NCI-H524 treated with DMSO at 0.1 percent for 48 hours (cell line): ENCODE data around the gene OR6N2.

Experiments
- DNase-seq: peaks from one replicate; lab custom pipeline; 2025; lab: John Stamatoyannopoulos, UW

OR6N2 gene

DNA sequence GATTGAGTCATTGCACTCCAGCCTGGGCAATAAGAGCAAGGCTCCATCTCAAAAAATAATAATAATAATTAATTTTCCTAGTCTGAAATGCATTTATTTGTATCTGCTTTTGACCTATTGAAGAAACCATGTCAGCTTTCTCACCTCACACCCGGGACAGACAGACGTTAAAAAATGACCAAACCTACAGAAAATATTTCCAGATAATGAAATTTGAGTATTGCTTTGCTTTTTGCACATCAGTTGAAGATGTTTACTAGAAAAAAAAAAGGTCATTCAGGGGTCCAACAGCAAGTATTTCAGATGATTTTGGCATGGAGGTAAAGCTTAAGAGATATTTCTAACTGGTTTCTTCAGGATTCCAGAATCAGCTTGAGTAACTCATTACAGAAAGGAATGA lies 26.6 kb downstream of the OR6N2 start, which contains the start of gene OR6K6:
Gene OR6K6 (plus strand): TSS at position 301 of the 400 bp plus-strand sequence. CDS start 168 bp downstream, outside the sequence.
- no peak for DNase-seq

DNA sequence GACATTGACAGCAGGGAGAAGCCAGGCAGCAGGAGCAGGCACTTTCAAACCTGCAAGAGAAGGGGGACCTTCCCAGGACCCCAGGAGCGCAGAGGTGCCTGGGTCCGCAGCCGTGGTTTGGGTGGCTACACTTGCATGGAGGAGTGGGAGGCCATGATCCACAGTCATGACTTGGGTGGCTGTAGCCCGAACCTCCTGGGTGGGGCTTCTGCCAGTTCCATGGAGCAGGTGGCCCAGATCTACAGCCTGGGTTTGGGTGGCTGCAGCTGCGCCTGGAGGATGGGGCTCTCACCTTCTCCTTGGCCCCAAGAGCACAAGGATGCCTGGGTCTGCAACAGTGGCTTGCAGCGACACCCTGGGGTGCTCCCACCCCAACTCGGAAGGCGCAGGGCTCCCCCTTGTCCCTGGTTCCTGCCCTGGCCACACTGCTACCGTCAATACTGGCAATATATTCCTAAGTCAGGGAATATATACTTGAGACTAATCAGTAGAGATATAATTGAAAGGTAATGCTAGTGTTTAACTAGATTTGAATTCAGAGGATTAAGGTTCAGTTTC lies 28.8 kb downstream of the OR6N2 start:
- no peak for DNase-seq

DNA sequence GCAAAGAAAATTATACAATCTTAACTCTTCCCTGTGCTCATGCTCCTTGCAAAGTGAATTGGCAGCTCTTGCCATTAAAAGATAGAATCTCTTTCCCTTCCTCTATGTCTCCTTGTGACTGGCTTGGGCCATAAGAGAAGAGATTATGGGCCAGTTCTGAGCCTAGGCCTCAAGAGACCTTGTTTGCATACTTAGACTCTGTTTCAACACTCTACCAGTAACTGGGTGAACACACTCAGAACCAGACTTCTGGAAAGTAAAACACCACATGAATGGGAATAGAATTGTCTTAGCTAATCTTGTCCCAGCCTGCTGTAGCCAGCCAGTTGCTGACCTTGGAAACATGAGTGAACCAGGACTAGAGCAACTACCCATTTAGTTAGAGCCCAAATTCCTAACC lies 45.2 kb downstream of the OR6N2 start:
- no peak for DNase-seq

DNA sequence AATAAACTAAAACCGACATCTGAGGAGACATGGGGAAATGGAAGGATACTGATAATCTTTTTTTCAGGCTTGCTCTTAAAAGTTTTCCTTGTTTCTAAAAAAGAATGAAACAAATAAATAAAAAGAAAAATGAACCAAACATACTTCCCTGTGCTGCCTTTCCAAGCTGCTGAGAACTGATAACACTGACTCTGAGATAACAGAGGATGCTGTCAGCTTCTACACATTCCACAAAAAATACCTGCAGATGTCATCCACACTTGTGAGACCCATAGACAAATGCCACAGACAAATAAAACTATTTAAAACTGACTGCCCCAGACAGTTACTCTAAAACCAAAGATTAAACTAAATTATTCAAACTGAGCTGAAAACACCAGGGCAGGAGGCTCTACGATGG lies 48.5 kb downstream of the OR6N2 start:
- DNase-seq = no peak

DNA sequence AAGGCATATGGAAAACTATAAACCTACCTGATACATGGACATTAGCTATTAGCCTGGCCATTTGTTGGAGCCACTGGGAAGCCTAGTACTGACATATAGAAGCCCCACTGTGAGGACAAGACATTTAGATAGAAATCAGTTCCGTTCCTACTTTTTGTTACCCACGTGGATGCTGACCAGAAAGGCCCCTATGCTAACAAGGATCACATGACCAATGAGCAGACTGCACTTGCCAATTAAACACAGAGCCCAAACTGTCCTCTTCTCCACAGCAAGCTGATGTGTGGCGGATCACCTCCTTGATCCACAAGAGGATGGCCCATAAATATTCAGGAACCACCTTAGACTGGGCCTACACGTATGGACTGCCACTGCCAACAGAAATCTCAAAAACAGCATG lies 49.3 kb downstream of the OR6N2 start:
- DNase-seq = no peak

DNA sequence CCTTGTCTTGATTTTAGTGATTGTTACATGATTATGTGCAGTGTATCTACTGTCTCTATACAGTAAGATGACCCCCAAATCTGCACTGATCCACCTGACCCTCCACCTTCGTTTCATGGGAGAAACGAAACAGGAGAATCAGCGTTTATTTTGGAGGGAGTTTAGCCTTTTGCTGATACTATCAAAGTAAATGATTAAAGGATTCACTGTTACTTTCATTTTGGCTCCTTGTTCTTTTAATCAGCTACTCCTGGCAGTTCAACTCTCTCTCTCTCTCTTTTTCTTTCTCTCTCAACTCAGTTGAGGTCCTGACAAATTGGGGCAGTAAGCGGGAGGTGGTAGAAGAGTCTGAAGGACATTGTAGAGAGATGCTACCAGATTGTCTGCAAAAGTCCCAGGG lies 50.6 kb downstream of the OR6N2 start:
- no peak for DNase-seq

DNA sequence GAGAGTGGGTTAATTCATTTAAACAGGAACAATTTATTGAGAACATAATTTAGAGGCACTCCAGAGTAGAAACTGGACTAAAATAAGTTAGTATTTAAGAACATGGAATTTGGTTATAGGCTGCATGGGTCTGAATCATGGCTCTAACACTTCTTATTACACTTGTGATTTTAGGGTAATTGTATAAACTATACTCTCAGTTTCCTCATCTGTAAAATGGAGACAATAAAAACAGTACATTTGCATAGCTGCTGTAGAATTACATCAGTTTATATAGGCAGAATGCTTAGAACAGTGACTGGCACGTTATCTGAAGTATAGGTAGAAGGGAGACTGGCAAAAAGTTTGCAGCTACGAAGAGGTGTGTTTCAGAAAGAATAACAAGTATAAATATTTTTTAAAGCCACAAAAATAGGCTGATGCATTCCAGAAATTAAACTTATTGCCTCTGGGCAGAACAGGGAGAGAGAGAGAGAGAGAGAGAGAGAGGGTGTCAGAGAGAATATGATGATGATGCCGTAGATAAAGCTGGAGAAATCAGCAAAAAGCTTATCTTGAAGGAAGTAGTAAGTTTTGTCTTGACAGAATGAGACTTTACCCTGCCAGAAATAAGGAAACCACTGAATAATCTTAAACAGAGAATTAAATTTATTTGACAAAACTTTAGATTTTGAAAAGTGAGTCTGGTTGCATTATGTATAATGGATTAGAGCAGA lies 52.3 kb downstream of the OR6N2 start:
- no peak for DNase-seq

DNA sequence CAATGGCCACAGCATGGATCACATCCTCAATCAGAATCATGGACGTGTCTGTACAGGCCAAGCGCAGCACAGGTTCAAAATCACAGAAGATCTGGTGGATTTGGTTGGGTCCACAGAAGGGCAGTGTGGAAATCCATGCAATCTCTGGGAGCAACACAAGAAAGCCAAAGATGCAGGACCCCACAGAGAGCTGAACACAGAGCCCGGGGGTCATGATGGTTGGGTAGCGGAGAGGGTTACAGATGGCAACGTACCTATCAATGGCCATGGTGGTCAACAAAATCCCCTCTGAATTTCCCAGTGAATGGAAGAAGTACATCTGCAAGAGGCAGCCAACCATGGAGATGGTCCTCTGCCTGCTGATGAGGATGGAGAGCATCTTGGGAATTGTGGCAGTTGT lies 56.6 kb downstream of the OR6N2 start:
- DNase-seq = no peak
